ENCODE data around the gene ATG13. TPM values are rescaled to one million over a fixed set of nuclear protein-coding genes. Genes with fewer than 3 reads are reported as not detected.

Gene ATG13
- total RNA-seq, 4 donors from 2014 or later = 33.4 to 76.0 (median 67.0) TPM

DNA sequence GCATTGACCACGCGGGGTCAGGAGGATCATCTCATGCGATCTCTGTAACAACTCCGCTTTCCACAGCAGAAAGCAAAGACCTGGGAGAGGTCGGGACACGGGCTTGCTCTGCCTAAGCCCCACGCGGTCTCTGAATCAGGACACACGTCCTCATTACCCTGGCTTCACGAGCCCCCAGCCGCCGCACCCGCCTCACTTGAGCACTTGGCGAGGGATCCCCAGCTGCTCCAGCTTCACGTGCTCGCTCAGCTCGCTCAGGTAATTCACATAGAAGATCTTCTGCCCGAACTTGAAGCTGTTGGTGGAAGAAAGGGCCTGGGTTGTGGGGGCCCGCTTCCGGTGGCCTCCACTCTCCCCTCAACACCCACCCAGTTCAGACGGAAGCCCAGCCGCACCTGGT is 63.5 kb downstream of the ATG13 start:
- Histone ChIP-seq H3K4me1 (peaks cover 20 to 41% of the 10 kb centered on the region in 2 donors), H3K27me3 (no peaks in the 10 kb centered on the region), H3K27ac (no peak overlapping the region), H3K36me3 (peaks cover 0 to 47% of the 10 kb centered on the region in 2 donors), H3K9me3 (no peaks in the 10 kb centered on the region), H3K4me3 (no peak overlapping the region)
- no peak for DNase-seq
- intact Hi-C loops (cut with DNase I; ENCODE audit: low total_unique reads) (no loop called here), in situ Hi-C loops (cut with MboI; ENCODE audit: low sequenced_read_pairs in 4 of 4) (no loop called here)
- ATAC-seq = no peak
- no peak for TF ChIP-seq POLR2A (IDR thresholded peaks at IDR 0.05)
- TF ChIP-seq, protein P1, sequence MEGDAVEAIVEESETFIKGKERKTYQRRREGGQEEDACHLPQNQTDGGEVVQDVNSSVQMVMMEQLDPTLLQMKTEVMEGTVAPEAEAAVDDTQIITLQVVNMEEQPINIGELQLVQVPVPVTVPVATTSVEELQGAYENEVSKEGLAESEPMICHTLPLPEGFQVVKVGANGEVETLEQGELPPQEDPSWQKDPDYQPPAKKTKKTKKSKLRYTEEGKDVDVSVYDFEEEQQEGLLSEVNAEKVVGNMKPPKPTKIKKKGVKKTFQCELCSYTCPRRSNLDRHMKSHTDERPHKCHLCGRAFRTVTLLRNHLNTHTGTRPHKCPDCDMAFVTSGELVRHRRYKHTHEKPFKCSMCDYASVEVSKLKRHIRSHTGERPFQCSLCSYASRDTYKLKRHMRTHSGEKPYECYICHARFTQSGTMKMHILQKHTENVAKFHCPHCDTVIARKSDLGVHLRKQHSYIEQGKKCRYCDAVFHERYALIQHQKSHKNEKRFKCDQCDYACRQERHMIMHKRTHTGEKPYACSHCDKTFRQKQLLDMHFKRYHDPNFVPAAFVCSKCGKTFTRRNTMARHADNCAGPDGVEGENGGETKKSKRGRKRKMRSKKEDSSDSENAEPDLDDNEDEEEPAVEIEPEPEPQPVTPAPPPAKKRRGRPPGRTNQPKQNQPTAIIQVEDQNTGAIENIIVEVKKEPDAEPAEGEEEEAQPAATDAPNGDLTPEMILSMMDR (IDR thresholded peaks at IDR 0.05 in 4 of 5, conservative IDR thresholded peaks at IDR 0.05 in 1 of 5) = no peak

DNA sequence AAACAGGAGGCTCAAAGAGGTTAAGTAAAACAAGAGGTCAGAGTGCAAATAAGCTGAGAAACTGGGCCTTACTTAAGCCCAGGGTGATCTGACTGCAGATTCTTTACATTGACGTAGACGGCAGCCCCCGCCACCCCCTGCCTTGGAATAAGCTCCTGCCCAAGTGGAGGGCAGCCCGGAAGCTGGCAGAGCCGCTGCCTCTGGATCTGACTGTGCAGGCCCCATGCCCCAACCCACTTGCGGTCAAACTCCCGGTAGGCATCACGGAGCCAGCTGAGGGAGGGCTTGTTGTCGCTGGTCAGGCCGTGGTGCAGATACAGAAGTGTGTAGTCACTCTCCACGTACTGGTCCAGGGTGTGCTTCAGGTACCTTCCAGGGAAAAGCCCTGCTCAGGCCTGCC is 64.5 kb downstream of the ATG13 start:
- intact Hi-C loops (cut with DNase I; ENCODE audit: low total_unique reads) (no loop called here), in situ Hi-C loops (cut with MboI; ENCODE audit: low sequenced_read_pairs in 4 of 4) (no loop called here)
- H3K9me3 ChIP-seq = no peaks in the 10 kb centered on the region
- no peaks in the 10 kb centered on the region for H3K27me3 ChIP-seq
- TF ChIP-seq, protein P1 (IDR thresholded peaks at IDR 0.05 in 4 of 5, conservative IDR thresholded peaks at IDR 0.05 in 1 of 5) = no peak
- no peak for TF ChIP-seq POLR2A (IDR thresholded peaks at IDR 0.05)
- no peak overlapping the region for H3K4me3 ChIP-seq
- DNase-seq = no peak
- ATAC-seq = no peak
- H3K4me1 ChIP-seq = peaks cover 17 to 34% of the 10 kb centered on the region in 2 donors
- no peak overlapping the region for H3K27ac ChIP-seq
- peaks cover 0 to 51% of the 10 kb centered on the region in 2 donors for H3K36me3 ChIP-seq

DNA sequence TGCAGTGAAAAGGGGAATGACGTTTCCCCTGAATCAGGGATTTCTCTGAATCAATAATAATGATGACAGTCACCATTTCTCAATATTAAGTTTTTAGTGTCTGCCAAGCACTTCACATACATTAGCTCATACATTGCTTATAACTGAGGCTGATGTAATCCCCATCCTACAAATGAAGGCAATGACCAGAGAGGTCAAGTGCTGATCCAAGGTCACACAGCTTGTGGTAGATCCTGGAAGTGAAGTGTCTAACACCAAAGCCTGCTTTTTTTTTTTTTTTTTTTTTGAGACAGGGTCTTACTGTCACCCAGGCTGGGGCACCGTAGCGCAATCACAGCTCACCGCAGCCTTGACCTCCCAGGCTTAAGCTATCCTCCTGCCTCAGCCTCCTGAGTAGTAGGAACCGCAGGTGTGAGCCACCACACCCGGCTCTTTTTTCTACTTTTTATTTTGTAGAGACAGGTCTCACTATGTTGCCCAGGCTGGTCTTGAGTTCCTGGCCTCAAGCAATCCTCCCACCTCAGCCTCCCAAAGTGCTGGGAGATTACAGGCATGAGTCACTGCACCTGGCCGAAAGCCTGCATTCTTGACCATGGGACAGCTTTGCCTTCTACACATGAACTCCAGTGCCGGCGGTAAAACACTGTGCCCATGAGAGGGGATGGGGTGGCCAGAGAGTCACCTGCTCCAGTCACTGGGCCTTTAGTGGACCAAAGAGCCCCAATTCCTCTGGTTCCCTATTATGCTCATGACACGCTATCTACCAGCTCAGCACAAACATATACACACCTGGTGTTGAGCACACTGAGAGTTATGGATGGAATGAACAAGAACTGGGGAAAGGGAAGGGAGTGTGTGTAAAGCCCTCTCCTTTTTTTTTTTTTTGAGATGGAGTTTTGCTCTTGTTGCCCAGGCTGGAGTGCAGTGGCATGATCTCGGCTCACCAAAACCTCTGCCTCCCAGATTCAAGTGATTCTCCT is 65.7 kb downstream of the ATG13 start:
- Histone ChIP-seq H3K4me3 (no peak overlapping the region), H3K27ac (peak overlapping the region; percentile 68 to 88 (median 74)), H3K27me3 (no peaks in the 10 kb centered on the region), H3K9me3 (no peaks in the 10 kb centered on the region), H3K36me3 (peaks cover 0 to 59% of the 10 kb centered on the region in 2 donors), H3K4me1 (peaks cover 13 to 36% of the 10 kb centered on the region in 2 donors)
- DNase-seq (peak in 1 of 2 donors; percentile 58), ATAC-seq (peak in 1 of 2 donors; percentile 18)
- no peak for TF ChIP-seq POLR2A (IDR thresholded peaks at IDR 0.05)
- TF ChIP-seq, protein P1 (IDR thresholded peaks at IDR 0.05 in 4 of 5, conservative IDR thresholded peaks at IDR 0.05 in 1 of 5) = no peak
- in situ Hi-C loops (cut with MboI; ENCODE audit: low sequenced_read_pairs in 4 of 4) = no loop called here
- intact Hi-C loops (cut with DNase I; ENCODE audit: low total_unique reads) = no loop called here

DNA sequence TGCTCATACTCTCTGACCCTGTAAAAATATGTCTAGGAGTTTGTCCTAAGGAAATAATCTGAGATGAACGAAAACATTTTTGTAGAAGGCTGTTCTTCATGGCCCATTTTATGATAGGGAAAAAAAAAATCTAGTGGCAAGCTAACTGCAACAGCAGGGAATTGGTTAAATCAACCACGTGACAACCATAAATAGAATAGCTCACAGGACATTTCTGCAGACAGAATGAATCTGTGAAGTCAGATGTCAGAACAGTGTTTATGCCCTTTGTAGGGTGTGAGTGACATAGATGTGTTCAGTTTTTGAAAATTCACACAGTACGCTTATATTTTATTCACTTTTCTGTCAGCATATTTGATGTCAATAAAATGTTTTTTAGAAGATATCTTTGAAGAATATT is 67.0 kb downstream of the ATG13 start:
- Histone ChIP-seq H3K27ac (peak overlapping the region; percentile 68 to 88 (median 74)), H3K4me1 (peaks cover 13 to 37% of the 10 kb centered on the region in 2 donors), H3K36me3 (peaks cover 0 to 48% of the 10 kb centered on the region in 2 donors), H3K27me3 (no peaks in the 10 kb centered on the region), H3K9me3 (no peaks in the 10 kb centered on the region), H3K4me3 (no peak overlapping the region)
- peak; percentile 86 to 91 for ATAC-seq
- in situ Hi-C loops (cut with MboI; ENCODE audit: low sequenced_read_pairs in 4 of 4) (no loop called here), intact Hi-C loops (cut with DNase I; ENCODE audit: low total_unique reads) (no loop called here)
- no peak for DNase-seq
- TF ChIP-seq POLR2A (IDR thresholded peaks at IDR 0.05) = no peak
- TF ChIP-seq, protein P1 (IDR thresholded peaks at IDR 0.05 in 4 of 5, conservative IDR thresholded peaks at IDR 0.05 in 1 of 5) = no peak

All from gastrocnemius medialis (tissue), 4 donors.